GM12891 (cell line): Measurements from ENCODE around the gene DNASE2B.

ENCODE experiments used
- DNase-seq: peaks from one replicate; pipeline ENCODE4 v3.0.0; 2011; ENCODE audit warnings: low spot score; ENCODE audit not compliant: insufficient read length
- FAIRE-seq: peaks from 2 replicates; lab custom pipeline; 2011; peaks lifted over from hg19 to GRCh38; lab: Jason Lieb, UNC
- PAX5 ChIP-seq: IDR thresholded peaks from 2 replicates; pipeline ENCODE4 v1.6.1; 2011; ENCODE audit warnings: low read length, moderate library complexity, mild to moderate bottlenecking; ENCODE audit not compliant: insufficient read depth, severe bottlenecking
- POLR2A ChIP-seq: IDR thresholded peaks from 2 replicates; pipeline ENCODE4 v1.6.1; 2011; ENCODE audit warnings: low read depth, low read length, control low read depth
- POLR2AphosphoS5 ChIP-seq: IDR thresholded peaks from 2 replicates; pipeline ENCODE4 v1.6.1; 2011; ENCODE audit warnings: low read depth, low read length, control low read depth
- POU2F2 ChIP-seq: IDR thresholded peaks from 2 replicates; pipeline ENCODE4 v1.6.1; 2011; ENCODE audit warnings: low read depth, mild to moderate bottlenecking, control low read depth, low read length, moderate library complexity
- SPI1 ChIP-seq: IDR thresholded peaks from 2 replicates; pipeline ENCODE4 v1.6.1; 2011; ENCODE audit warnings: low read depth, low read length, control low read depth
- TAF1 ChIP-seq: IDR thresholded peaks from 2 replicates; pipeline ENCODE4 v1.6.1; 2011; ENCODE audit warnings: low read depth, low read length, control low read depth

DNASE2B gene

DNA sequence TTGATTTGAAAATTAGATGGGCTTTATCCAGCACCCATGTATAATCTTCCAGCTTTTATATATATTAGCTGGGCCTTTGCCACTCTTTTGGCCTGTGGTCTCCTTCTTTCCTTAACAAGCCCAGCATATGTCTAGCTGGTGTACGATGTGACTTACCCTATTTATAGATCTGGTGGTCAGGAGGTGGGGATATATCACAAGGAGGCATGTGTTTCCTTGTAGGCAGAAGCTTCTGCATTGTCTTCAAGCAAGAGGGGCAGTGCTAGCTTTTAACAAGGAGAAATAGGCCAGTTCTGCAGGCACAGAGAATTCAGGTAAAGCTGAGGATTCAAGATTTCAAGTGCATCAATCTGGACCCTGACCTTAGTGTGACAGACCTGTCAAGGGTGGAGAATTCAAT is 38.0 kb upstream of the DNASE2B start:
- no peak for FAIRE-seq
- TF ChIP-seq SPI1 (no peak), POLR2A (no peak), TAF1 (no peak), PAX5 (no peak), POLR2AphosphoS5 (no peak), POU2F2 (no peak)
- no peak for DNase-seq

DNA sequence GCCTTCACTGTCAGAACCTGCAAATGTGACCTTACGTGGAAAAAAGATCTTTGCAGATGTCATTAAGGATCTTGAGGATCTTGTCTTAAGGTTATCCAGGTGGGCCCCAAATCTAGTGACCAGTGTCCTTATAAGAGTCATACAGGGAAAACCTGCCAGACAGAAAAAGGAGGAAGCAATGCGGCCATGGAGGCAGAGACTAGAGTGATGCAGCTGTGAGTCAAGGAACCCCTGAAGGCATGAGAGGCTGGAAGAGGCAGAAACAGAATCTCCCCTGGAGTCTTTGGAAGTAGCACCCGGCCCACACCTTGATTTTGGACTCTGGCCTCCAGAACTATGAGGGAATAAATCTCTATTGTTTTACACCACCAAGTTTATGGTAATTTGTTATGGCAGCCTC is 36.5 kb upstream of the DNASE2B start:
- no peak for FAIRE-seq
- DNase-seq: no peak
- TF ChIP-seq SPI1: no peak
- no peak for TF ChIP-seq TAF1
- TF ChIP-seq POU2F2: no peak

DNA sequence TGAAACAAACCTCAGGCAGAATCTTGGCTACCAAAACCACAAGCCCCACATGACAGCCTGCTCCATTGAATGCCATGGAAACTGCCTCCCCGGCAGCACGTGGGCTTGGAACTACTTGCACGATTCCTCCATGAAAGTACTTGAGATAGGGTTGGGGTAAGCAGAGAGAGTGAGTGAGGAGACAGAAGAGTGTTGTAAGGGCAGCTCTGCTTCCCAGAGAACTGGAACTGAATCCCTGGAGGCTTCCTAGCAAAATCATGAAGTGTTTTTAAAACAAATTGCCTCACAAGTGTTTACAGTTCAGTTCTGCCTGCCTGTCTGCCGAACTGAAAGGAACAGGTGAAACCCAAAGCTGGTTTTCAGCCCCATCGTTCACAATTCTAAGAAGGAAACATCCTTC is 35.3 kb upstream of the DNASE2B start:
- DNase-seq (no peak), FAIRE-seq (no peak)
- TF ChIP-seq POLR2AphosphoS5: no peak
- no peak for TF ChIP-seq POU2F2
- TF ChIP-seq SPI1: no peak
- TF ChIP-seq PAX5: no peak
- TF ChIP-seq POLR2A: no peak
- no peak for TF ChIP-seq TAF1

DNA sequence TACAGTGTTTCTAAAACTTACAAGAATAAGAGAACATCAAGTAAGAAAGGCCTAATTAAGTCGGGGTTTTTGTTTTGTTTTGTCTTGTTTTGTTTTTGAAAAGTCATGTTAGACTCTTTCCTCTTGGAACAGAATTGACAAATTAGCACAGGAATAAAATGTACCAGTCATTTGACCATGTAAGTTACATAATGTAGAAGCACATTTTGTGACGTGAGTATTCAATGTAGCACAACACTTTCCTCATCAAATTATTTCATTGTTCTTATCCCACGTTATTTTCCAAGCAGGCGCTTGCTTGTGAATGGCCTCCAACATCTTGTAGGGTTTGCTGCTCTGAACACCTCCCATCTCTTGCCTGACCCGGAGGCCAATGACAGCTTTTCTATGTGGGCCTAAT is 34.7 kb upstream of the DNASE2B start:
- FAIRE-seq (no peak), DNase-seq (no peak)
- no peak for TF ChIP-seq PAX5
- no peak for TF ChIP-seq POLR2AphosphoS5
- no peak for TF ChIP-seq POU2F2
- TF ChIP-seq SPI1: no peak
- no peak for TF ChIP-seq TAF1
- no peak for TF ChIP-seq POLR2A

DNA sequence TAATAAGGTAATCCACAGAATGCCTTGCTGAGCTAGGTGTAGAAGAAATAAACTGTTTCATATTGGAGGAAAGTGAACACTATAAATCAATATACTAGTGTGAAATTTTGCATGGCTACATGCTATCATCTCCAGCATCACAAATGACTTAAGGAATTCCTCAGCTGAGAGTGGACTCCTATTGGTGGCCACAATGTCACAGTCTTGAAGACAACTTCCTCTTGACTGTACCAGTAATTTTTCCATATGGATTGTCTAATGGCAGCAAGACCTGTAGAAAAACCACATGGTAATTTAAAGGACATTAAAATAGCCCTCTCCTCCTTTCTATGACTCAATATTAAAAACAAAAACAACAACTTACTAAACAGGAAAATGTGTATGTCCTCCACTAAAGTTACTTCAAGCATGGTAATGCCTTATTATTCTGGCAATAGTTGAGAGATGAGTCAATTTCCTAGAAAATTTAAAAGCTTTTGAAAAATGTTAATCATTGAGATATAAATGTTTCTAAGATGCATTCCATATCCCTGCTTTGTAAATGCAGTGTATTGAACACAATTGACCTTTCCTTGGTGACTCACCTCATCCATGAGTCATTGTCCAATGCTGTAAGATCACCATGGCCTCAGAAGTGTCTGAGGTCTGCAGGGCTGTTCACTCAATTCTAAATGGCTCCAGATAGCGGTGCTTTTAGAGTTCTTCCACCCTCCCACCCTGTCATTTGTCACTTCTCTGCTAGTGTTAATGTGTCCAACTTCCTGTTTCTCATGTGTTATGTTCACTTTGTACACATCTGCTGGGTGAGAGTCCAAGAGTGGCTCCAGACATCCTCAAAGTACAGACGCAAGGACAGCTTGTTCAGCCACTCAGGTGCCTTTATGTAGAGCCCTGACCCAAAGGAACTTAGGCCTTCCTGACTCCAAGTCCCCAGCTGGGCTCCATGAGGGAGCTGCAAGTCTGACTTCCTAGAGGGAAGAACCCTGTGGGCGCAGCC is 32.8 kb upstream of the DNASE2B start:
- TF ChIP-seq POLR2AphosphoS5 (no peak), POU2F2 (no peak), PAX5 (no peak), POLR2A (no peak), TAF1 (no peak), SPI1 (no peak)
- DNase-seq (no peak), FAIRE-seq (no peak)

DNA sequence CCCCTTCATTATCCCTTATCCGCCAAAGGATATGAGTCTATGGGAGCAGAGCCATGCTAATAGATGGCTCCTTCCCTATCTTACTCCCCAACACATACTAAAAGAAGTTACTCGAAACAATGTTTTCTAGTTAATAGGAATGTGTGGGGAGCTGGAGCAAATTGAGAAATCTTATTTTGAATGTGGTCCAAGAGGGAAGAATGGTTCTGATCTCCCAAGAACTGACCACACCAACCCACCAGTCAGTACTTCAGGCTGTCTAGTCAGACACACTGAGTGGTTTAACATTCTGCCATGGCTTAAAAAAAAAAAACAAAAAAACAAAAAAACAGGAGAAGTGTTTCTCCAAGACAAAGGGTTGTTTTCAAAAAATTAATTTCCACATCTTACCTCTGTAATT is 31.5 kb upstream of the DNASE2B start:
- no peak for DNase-seq
- TF ChIP-seq SPI1 (no peak), POLR2AphosphoS5 (no peak), POLR2A (no peak), PAX5 (no peak)
- FAIRE-seq: no peak

GRCh38 chr1:84367219-84367618 is 31.1 kb upstream of the DNASE2B start:
- TF ChIP-seq PAX5: no peak
- no peak for TF ChIP-seq POLR2A
- DNase-seq (no peak), FAIRE-seq (no peak)

- FAIRE-seq (no peak), DNase-seq (no peak)
- TF ChIP-seq PAX5 (no peak), SPI1 (no peak), POU2F2 (no peak), TAF1 (no peak), POLR2AphosphoS5 (no peak), POLR2A (no peak)
Measured at GRCh38 chr1:84368441-84368840, 29.8 kb upstream of the DNASE2B start.

GRCh38 chr1:84370266-84370665 is 28.0 kb upstream of the DNASE2B start:
- TF ChIP-seq SPI1 (no peak), POLR2AphosphoS5 (no peak), TAF1 (no peak), POU2F2 (no peak), POLR2A (no peak), PAX5 (no peak)
- no peak for FAIRE-seq
- no peak for DNase-seq

DNA sequence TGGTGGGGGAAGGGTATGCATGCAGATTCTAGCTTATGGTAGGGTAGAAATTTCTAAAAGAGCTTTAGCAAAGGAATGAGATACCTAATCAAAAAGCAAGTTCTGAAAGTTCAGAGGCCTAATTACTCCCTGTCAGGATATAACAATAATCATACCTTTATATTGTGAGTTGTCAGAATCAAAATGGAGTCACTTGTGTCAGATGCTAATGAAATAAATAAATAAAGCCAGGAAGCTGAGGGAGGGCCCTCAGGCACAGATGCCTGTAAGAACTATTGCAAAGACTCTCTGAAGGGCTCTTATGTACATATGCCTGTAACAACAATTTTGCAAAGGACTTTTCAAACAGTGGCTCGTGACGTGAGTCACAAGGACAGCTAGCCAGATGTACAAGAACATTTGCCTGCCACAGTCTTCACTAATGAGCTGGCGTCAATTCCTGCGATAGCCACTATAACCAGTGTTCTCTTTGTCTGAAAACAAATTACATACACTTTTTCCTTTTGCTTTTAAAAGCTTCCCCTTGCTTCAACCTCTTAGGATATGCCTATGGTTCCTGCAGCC is 27.4 kb upstream of the DNASE2B start:
- FAIRE-seq: no peak
- TF ChIP-seq POLR2AphosphoS5 (no peak), PAX5 (no peak), POU2F2 (no peak), TAF1 (no peak), POLR2A (no peak), SPI1 (no peak)

More for the DNA sequence above, 27.4 kb upstream of the DNASE2B start:
- DNase-seq: no peak
